Erythroblast (primary cell): ENCODE data around the gene AIP.

Experiments used
- GATA1 ChIP-seq: IDR thresholded peaks from 2 replicates; pipeline ENCODE4 v1.6.1; 2011; ENCODE audit warnings: low read depth, mild to moderate bottlenecking, control low read depth, low read length, moderate library complexity
- POLR2A ChIP-seq: IDR thresholded peaks from 2 replicates; pipeline ENCODE4 v1.6.1; 2011; ENCODE audit warnings: mild to moderate bottlenecking, low read length

DNA sequence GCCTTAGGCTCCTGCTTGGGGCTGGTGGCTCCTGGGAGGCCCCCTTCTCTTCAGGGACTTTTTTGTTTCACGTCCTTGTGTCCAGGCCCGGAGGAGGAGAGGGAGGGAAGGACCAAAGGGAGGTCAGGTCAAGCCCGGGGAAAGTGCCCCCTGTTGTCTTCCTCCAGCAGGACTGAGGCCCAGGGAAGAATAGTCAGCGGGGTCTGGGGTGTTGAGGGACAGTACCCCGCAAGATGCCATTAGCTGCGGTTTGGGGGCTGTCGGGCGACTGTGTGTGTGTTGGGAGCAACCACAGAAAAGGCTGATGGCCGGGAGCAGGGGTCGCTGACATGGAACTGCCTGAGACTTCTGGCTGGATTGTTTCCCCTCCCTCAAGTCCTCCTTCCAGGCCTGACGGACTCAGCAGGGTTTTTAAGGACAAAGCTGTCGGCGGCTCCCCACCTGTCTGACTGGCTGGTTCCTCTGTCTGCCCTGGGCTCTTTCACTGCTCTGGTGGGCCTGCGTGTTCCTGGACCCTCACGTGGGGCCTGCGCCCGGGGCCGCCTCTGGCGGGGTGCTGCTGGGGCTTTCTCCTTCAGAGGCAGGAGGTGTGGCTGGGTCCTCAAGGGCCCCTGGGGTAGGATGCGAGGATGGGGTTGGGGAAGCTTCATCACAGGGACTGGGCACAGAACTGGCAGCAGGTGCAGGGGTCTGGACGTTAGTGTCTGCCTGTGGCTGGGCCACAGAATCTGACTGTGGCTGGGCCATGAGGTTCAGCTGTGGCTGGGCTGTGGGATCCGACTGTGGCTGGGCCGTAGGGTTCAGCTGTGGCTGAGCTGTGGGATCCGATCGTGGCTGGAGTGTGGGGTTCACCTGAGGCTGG lies 31.8 kb upstream of the AIP start:
- no peak for TF ChIP-seq POLR2A
- TF ChIP-seq GATA1 = no peak
